ENCODE data around the gene GGT6.

Gene GGT6

GRCh38 chr17:4551141-4551540, 9.2 kb downstream of the GGT6 start:
- DNase-seq (ENCODE audit: low read depth), result no peak

- no peak for DNase-seq (ENCODE audit: low read depth)
Observed at GRCh38 chr17:4550534-4551039, 9.8 kb downstream of the GGT6 start.

GRCh38 chr17:4549781-4550533, 10.4 kb downstream of the GGT6 start:
- no peak for DNase-seq (ENCODE audit: low read depth)

- no peak for DNase-seq (ENCODE audit: low read depth)
Observed at GRCh38 chr17:4548721-4549531, 11.5 kb downstream of the GGT6 start.

- DNase-seq (ENCODE audit: low read depth), result no peak
Observed at GRCh38 chr17:4548061-4548461, 12.3 kb downstream of the GGT6 start.

GRCh38 chr17:4547118-4547906, 13.1 kb downstream of the GGT6 start:
- no peak for DNase-seq (ENCODE audit: low read depth)

GRCh38 chr17:4545217-4545951, 15.0 kb downstream of the GGT6 start:
- no peak for DNase-seq (ENCODE audit: low read depth)

- no peak for DNase-seq (ENCODE audit: low read depth)
Observed at GRCh38 chr17:4544951-4545216, 15.5 kb downstream of the GGT6 start.

GRCh38 chr17:4544135-4544950, 16.0 kb downstream of the GGT6 start:
- DNase-seq (ENCODE audit: low read depth), result no peak

- DNase-seq (ENCODE audit: low read depth), result no peak
Observed at GRCh38 chr17:4543557-4544026, 16.8 kb downstream of the GGT6 start.

- DNase-seq (ENCODE audit: low read depth), result no peak
Observed at GRCh38 chr17:4542726-4543191, 17.6 kb downstream of the GGT6 start.

- no peak for DNase-seq (ENCODE audit: low read depth)
Observed at GRCh38 chr17:4542003-4542725, 18.2 kb downstream of the GGT6 start.

GRCh38 chr17:4541328-4542002, 18.9 kb downstream of the GGT6 start:
- no peak for DNase-seq (ENCODE audit: low read depth)

GRCh38 chr17:4540687-4541327, 19.6 kb downstream of the GGT6 start:
- DNase-seq (ENCODE audit: low read depth), result no peak

GRCh38 chr17:4540224-4540651, 20.1 kb downstream of the GGT6 start:
- DNase-seq (ENCODE audit: low read depth), result no peak

GRCh38 chr17:4539576-4540223, 20.7 kb downstream of the GGT6 start:
- no peak for DNase-seq (ENCODE audit: low read depth)

- DNase-seq (ENCODE audit: low read depth), result no peak
Observed at GRCh38 chr17:4539025-4539424, 21.4 kb downstream of the GGT6 start.

- DNase-seq (ENCODE audit: low read depth), result no peak
Observed at GRCh38 chr17:4538236-4539002, 22.0 kb downstream of the GGT6 start.

All from GM04504 (cell line).